COLO668 (cell line): ENCODE measurements around the gene BSN.
"Not testable (repeated sequence)": the region's sequence is repeated elsewhere in the genome, so short reads cannot be mapped to it uniquely, and the experiment has no call there.

ENCODE experiments used
- DNase-seq: peaks from one replicate; lab custom pipeline; 2025; ENCODE audit not compliant: unreplicated experiment; lab: John Stamatoyannopoulos, UW

Gene BSN

DNA sequence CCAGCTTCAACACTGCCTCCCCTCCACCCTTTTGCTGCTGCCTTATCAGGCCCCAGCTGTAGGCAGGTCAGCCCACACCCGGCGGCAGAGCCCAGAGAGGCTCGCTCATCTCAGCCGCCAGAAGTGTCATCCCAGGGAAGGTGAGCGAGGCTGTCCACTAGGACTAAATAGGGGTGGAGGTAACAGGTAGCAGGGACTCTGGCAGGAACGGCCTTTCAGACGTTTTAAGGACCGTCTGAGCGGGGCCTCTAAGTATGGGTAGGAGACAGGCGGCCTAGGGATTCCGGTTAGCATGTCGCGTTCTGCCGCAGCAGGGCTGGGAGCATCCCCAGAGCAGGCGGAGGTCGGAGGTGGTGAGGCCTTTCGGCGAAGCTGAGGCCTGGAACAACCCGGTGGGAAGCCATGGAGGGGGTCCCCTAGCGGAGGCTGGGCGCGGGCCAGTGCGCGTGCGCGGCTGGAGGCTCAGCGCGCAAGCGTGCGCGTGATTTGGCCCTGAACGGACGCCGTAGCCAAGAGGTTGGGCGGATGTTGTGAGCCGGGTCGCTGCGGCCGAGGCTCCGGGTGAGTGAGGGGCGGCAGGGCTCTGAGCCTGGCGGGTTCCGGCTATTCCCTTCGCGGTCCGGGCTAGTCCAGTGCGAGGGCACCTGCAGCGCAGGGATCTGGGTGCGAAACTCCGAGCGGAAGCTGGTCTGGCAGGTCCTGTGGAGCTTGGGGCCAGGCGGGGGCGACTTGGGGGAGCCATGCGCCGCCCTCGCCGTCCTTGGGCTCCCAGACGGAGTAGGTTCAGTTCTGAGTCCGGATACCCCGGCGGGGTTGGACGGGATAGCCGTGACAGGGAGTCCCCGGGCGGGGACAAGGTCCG, 135.0 kb downstream of the BSN start, which contains the start of the genes MST1 and RNF123:
Gene MST1, minus strand, starts transcription at position 429 of the 862 bp plus-strand sequence. CDS start 783 bp downstream, outside the sequence.
Gene RNF123, plus strand, starts transcription at position 512 of the 862 bp plus-strand sequence. CDS start 1,609 bp downstream, outside the sequence.
- no peak for DNase-seq

DNA sequence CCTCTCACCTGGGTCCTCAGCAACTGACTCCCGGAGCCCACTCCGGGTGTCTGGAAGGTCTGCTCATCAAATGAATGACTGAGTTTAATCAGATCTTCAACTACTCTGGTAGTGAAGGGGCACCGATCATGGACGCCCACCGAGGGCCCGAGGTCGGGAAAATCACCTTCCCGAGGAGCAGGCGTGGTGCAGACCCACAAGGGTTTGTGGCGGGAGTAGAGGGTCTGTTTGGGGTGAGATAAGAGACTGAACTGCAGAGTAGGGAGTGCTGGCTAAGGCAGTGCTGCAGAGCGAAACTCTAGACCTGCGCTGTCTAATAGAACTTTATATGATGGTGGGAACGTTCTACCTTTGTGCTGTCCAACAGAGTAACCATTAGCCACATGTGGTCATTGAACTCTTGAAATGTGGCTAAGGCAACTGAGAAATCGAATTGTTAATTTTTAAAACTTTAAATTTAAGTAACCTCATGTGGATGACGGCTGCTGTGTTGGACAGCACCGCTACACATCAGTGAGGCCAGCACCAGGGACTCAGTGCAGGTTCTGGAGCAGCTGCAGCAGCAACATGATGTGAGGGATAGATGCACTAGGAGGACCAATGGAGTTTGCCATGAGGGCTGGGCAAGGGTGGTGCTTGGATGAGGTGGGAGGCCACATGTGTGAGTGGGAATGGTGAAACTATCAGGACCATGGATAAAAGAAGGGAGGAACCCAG, 135.8 kb downstream of the BSN start:
- DNase-seq: not testable (repeated sequence)

DNA sequence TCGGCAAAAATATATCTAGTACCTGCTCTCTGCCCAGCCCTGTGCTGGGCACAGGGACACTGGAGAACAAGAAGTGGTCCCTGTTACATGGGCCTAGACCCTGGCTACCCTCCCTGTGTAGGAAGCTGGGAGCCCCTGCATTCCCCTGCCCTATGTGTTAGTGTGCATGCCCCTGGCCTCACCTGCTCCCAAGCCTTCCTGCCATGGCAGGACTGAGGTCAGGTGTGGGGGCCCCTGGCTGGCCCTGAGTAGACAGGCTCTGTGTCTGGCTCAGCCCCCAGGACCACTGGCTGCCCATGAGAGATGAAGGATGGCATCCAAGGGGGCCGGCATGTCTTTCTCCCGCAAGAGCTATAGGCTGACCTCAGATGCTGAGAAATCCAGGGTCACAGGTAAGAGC, 136.6 kb downstream of the BSN start:
- DNase-seq: not testable (repeated sequence)

DNA sequence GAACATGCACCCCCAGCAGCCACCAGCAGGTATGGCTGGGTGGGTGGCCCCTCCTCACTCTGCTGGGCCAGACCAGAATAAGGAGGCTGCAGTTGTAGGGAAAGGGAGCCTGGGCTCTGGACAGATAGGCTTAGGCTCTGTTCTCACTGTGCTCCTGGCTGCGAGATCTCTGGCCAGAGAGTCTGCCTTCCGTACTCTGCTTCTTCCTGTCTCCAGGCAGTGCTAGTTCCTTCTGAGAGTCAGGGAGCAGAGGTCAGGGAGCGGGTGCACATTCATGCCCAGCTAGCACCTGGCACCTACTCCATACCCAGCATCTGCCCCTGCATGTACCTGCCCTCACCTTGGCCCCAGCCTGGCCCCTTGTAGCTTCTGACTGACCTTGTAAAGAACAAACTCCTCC, 137.2 kb downstream of the BSN start:
- not testable (repeated sequence) for DNase-seq

DNA sequence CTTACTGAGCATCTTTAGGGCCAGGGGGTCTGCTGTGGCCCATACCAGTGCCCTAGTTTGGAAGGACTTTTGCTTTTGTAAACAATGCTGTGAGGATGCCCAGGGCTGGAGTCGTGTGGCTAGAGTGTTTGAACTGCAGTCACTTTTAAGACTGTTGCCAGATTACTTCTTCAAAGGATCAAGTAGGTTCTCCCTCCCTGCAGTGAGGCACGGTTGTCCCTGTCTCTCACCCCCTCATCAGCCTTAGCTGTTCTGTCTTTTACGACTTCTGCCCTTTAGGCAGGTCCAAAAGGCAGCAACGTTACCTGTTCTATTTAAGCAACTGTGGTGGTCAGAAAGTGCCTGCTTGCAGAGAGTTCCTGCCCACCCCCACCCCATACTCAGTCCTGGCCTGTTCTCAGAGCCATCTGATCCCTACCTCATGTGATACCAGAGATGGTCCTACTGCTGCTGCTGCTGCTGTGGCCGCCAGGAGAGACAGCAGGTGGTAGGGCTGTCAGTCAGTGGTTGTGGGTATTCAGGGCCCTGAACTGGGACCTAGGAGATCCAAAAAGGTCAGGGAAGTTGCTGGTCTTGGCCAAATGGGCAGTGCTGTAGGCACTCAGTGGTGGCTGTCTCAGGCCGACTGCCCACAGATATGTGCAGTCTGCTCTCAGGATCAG, 140.3 kb downstream of the BSN start:
- DNase-seq: not testable (repeated sequence)

DNA sequence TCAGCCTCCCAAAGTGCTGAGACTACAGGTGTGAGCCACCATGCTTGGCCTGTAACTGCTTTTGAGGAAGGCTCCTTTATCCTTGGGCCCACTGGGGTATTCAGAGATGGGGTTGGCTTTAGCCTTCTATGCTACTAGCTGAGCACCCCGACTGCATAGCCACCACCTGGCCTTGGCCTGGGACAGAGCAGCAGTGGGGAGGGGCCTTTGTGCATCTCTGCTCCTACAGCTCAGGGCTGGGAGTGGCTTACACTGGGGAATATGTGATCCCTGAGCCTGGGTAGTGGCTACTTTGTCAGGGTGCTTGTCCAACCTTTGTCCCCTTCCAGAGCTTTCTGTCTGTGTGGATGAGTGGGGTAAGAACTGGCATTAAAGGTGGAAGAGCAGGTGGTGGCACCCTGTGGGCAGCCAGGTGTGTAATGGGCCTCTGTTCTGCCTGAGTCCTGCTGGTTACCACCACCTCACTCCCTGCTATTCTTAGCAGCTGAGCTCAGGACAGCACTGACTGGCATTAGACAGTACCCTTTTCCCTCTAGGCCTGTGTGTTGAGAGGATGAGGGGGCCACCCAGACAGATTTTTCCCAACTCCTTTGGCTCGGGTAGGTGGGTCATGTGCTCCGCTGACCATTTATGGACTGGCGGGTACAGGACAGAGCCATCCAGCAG, 141.2 kb downstream of the BSN start:
- DNase-seq: not testable (repeated sequence)

DNA sequence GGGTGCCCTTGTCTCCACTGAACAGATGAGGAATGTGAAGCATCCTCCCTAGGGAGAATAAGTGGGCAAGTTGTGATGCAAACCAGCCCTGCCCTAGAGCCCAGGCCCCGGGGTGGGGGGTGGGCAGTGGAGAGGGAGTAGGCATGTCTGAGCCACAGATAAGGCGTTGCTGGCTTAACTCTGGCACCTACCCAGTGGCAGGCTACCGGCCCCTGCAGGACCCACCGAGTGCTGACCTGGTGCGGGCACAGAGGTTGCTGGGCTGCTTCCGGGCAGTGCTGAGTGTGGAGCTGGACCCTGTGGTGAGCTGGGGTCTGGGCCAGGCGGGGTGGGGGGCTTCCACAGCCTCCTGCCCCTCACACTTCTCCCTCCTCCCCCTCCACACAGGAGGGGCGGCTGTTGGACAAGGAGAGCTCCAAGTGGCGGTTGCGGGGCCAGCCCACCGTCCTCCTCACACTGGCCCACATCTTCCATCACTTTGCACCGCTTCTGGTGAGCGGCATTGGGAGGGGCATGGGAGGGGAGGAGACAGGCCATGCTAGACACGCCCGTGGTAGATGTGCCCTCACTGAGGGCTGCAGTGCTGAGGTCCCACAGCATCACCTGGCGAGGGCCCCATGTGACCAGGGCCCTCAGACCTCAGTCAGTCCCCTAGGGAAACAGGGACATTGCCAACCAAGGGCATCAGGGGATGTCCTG, 145.2 kb downstream of the BSN start:
- DNase-seq: no peak

DNA sequence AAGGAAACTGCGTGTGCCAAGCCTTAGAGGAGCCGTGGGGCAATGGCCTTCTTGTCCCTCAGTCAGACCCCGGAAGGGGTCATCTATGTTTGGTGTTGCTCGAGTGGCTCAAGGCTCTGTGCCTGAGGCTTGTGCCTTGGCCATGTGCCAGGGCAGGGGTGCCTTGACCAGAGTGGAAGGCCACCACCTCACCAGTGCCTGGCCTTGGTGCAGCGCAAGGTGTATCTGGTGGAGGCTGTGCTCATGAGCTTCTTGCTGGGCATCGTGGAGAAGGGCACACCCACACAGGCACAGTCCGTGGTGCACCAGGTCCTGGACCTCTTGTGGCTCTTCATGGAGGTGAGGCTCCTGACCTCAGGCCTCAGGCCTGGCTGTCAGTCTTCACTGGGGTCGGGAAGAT, 145.7 kb downstream of the BSN start:
- no peak for DNase-seq

DNA sequence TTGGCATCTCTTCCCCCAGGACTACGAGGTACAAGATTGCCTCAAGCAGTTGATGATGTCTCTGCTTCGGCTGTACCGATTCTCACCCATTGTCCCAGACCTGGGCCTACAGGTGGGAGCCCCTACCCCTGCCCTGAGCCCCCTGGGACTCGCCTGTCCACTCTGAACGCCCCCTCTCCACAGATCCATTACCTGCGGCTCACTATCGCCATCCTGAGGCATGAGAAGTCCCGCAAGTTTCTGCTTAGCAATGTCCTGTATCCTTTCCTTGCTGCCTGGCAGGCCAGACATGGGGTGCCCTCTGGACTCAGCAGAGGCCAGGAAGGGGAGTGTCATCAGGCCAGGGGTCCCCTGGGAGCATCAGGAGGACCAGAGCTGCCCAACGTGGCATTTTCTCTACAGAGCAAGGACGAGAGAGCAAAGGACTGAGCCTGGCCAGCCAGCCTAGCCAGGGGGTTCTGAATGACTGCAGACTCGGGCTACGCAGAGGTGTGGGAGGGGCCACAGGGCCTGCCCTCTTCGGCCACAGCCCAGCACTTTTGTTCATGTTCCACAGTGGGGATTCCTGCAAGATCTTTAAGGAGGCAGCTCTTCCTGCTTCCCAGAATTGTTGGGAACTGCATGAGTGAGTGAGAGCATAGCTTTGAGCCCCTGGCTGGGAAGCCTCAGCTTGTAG, 146.3 kb downstream of the BSN start:
- no peak for DNase-seq

DNA sequence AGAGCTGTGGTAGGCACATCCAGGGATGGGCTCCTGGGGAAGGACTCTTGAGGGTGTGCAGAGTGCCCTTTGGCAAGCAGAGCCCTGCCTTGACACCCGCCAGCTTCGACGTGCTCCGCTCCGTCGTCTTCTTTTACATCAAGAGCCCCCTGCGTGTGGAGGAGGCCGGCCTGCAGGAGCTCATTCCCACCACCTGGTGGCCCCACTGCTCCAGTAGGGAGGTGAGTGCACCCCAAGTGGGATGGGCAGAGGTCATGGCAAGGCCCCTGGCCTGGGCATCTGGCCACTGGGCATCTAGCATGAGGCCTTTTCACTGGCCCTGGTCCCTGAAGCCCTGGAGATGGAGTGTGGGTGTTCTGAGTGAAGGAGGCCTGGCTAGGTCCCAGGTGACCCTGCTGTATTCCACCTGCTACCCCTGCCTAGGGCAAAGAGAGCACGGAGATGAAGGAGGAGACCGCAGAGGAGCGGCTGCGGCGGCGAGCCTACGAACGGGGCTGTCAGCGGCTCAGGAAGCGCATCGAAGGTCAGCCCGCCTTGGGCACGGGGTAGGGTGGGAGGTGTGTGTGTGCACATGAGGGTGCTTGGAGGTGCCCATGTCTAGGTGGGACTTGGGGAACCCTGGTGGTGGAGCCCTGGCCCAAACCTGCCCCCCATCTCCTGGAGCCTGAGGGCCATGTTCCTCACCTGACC, 147.3 kb downstream of the BSN start:
- DNase-seq: peak; percentile 2

DNA sequence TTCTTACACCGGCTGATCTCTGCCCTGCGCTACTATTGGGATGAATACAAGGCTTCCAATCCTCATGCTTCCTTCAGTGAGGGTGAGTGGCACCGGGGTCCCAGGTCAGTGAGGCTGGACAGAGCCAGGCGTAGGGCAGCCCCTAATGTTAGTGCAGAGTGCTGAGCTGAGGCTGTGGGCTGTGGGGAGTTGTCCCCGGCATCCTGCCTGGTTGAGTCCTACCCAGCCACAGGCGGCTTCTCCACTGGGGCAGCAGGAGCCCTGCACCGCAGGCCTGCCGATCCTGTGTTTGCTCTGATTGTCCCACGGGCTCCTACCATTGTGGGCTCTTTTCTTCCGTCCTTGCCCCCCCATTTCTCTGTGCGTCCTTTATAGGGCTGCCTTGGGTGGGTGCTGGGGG, 148.4 kb downstream of the BSN start:
- no peak for DNase-seq

DNA sequence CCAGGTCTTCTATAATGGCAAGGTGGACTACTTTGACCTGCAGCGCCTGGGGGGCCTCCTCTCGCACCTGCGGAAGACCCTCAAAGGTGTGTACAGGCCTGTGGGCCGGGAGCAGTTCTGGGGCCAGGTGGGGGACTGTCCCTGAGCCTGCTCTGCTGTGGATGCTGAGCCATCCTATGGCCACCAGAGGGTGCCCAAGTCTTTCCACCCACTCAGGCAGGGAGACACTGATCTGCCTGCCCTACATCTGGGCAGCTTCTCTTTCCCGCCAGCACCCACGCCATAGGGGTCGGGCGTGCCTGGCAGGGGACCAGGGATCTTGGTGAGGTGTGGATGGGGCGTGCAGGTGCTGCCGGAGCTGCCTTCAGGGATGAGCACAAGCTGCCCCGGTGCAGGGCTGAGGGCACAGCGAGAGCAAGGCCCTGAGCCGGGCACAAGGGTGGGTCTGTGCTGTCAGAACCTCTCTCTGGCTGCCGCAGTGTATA, 149.2 kb downstream of the BSN start:
- DNase-seq: peak; percentile 48

DNA sequence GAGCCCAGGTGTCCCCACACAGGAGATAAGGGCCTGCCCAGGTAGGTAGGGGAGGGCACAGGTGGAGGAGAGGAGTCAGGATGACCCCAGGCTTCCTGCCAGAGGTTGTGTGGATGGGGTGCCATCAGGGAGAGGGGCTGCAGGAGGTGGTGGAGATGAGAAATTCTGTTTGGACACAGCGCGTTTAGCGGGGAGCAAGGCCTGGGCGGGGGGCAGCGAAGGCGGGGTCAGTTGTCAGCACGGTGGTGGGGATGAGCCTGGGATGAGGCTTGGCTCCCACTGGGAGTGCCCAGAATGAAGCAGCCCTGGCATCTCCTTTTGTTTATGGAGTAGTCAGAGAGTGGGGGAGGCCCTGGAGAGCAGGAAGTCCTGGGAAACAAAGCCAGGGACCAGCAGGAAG, 149.7 kb downstream of the BSN start:
- DNase-seq: no peak

DNA sequence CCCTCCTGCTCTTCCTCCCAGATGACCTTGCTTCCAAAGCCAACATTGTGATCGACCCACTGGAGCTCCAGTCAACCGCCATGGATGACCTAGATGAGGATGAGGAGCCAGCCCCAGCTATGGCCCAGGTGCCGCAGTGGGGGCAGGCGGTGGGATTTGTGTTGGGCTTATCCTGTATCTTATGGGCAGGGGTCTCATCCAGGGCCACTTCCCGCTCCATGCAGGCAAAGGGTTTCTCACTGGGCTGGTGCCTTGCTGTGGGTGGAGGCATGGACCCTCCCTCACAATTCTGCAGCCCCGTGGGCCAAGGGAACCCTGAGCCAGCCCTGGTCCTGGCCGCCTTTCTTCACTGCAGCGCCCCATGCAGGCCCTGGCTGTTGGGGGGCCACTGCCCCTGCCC, 150.4 kb downstream of the BSN start:
- no peak for DNase-seq

DNA sequence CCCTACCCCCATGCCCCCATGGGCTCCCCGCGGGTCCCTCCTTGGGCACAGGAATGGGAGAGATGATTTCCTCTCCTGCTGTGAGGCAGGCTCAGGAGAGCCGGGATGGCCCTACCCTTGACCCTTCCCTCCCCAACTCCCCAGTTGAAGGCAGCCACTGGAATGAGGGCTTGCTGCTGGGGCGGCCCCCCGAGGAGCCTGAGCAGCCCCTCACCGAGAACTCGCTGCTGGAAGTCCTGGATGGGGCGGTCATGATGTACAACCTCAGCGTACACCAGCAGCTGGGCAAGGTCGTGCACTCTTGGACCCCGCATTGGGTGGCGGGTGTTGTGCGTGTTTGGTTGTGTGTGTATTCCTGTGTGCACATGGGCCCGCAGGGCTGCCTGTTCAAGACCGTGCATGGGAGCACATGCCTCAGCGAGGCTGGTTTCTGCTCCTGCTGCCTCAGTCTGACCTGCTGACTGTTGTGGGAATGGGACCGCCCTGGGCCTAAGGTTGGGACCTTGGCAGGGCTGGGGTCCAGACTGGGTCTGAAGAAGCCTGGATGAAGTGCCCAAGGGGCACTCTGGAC, 151.2 kb downstream of the BSN start:
- no peak for DNase-seq

DNA sequence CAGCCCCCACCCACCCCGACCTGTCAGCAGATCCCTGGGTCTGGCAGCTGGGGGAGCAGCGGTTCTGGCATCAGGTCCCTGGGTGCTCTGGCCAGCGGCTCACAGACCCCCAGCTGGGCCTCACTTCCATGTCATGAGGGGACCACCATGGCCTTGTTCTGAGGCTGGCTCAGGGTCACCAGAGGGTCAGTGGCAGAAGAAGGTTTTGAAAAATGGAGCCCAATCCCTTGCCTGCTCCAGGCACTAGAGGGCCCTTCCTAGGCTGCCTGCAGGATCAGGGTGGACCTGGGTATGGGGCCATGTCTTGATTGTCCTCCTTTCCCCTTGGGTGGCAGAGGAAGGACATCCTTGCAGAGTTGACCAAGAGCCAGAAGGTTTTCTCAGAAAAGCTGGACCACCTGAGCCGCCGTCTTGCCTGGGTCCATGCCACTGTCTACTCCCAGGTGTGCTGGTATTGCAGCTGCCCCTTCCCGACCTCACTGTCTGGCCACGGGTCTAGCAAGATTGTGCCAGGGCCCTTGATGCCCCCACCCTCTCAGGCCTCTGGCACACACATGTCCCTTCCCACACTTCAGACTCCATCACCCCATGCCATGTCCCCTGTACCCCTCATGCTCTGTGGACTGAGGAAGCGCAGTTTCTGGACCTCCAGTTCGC, 152.3 kb downstream of the BSN start:
- no peak for DNase-seq

DNA sequence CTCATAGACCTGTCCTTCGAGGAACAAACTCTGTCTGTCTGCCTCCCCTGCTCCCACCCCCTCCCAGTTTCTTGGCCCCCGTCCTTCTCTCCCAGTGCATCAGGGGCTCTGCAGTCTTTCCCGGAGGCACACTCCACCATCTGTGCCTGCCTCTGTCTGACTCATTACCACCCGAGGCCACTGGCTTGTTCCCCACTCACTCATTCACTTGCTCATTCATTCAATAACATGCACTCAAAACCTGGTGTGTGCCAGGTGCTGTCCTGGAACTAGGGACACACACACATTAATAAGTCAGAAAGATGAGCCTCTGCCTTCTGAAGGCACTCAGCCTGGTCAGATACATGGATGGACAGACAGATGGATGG, 152.8 kb downstream of the BSN start:
- DNase-seq: no peak

DNA sequence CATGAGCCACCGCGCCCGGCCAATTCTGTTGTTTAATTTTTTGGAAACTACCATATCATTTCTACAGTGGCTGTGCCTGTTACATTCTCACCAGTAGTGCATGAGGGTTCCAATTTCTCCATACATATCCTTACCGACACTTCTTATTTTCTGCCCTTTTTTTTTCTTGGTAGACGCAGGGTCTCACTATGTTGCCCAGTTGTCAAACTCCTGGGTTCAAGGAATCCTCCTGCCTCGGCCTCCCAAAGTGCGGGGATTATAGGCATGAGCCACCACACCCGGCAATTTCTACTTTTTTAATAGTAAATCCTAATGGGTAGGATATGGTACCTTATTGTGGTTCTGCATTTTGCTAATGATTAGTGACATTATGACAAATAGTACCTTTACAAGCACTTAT, 155.6 kb downstream of the BSN start:
- DNase-seq: no peak
